ENCODE measurements around the gene ADARB2.

The ADARB2 gene

DNA sequence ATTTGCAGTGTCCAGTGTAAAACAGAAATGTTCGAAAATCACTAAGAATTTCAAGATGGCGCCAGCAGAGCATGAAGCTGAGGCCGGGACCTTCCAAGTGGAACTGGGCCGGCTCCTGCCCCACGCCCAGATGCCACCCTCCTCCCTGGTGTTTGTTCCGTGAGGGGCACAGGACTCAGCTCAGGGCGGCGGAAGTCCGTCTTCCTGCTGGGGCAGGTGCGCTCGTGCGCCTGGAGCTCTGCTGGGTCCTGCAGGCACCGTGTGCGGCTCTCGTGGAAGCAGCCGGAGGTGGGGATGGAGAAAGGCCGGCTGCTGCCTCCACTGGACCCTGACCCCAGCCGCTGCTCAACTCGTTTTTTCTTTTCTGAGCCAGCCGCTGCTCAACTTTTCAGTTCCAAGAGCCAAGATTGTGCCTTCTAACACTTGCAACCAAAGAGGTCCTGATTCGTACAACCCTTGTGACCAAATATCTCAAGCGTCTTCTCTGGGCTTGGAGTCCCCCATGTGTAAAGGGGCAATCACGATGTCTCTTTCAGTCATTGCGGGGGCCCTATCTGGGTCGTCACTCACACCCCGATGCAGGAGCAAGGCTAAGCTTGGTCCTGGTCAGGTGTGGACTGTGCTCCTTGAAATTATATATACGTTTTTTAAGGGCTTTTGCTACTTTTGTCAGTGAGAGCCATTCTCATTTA, 334.4 kb downstream of the ADARB2 start:
- H3K79me2 ChIP-seq (ENCODE audit: control insufficient read depth, low read length), result no peaks in the 10 kb centered on the region
- TF ChIP-seq, protein P1, sequence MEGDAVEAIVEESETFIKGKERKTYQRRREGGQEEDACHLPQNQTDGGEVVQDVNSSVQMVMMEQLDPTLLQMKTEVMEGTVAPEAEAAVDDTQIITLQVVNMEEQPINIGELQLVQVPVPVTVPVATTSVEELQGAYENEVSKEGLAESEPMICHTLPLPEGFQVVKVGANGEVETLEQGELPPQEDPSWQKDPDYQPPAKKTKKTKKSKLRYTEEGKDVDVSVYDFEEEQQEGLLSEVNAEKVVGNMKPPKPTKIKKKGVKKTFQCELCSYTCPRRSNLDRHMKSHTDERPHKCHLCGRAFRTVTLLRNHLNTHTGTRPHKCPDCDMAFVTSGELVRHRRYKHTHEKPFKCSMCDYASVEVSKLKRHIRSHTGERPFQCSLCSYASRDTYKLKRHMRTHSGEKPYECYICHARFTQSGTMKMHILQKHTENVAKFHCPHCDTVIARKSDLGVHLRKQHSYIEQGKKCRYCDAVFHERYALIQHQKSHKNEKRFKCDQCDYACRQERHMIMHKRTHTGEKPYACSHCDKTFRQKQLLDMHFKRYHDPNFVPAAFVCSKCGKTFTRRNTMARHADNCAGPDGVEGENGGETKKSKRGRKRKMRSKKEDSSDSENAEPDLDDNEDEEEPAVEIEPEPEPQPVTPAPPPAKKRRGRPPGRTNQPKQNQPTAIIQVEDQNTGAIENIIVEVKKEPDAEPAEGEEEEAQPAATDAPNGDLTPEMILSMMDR (IDR thresholded peaks at IDR 0.05; ENCODE audit: low read depth, low read length, poor library complexity, severe bottlenecking), result no peak
- no peak for TF ChIP-seq EZH2phosphoT487 (IDR thresholded peaks at IDR 0.05; ENCODE audit: borderline replicate concordance, low read length)
- no peak overlapping the region for H3K4me3 ChIP-seq (ENCODE audit: low read length)
- no peaks in the 10 kb centered on the region for H3K36me3 ChIP-seq (ENCODE audit: control insufficient read depth, low read length)
- 0 out of 2 replicates have a peak, but pooled peaks cover under 1% of the 10 kb centered on the region for H3F3A ChIP-seq (ENCODE audit: control insufficient read depth, insufficient read depth)
- no peaks in the 10 kb centered on the region for H3K4me1 ChIP-seq (ENCODE audit: control insufficient read depth, low read length)
- peaks cover 8% of the 10 kb centered on the region; the same call in 1 of the 2 replicates for H3K27me3 ChIP-seq (ENCODE audit: control insufficient read depth, low read length)
- H3K9me3 ChIP-seq (ENCODE audit: control insufficient read depth, insufficient read depth, low read length), result no peaks in the 10 kb centered on the region
- H3K4me2 ChIP-seq (ENCODE audit: low read length), result no peak overlapping the region
- H4K20me1 ChIP-seq (ENCODE audit: control insufficient read depth, insufficient read depth, low read depth, low read length), result no peaks in the 10 kb centered on the region
- no peak overlapping the region for H3K27ac ChIP-seq (ENCODE audit: low read depth, low read length)
- H3K9me2 ChIP-seq (replicated peaks; ENCODE audit: control insufficient read depth, low read length), result no peaks in the 10 kb centered on the region

DNA sequence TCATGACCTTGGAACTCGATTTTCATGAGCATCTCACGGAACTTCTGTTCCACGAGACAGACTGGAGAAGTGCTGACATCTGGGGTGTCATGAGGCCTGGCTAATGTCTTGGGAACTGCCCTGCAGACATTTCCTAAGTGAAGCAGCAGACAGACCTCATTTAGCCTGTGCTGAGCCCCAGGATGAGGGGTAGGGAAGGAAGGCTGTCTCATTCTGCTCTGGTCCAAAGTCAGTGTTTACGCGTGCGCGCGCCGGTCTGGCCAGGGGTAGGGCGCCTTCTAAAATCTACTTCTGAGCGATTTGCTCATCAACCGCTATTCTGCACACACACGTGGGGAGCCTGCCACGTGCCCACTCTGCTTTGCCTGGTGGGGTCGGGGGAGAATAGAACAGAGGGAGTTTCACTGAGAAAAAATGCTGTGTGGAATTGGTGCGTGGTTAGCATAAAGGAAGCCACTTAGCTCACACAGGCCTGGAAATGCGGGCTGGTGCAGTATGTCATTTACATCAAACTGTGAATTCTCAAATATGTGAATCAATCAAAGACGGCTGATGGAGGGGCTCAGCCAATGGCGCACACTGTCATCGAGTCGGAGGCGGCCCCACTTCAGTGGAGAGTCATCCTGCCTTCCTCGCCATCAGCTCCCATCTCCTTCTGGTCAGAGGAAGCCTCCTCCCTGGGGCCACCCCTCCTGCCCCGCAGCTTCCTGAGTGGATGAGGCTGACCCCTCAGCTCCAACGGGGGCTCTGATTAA, 335.1 kb downstream of the ADARB2 start:
- Histone ChIP-seq H3F3A (ENCODE audit: control insufficient read depth, insufficient read depth) (no peaks in the 10 kb centered on the region), H3K27ac (ENCODE audit: low read depth, low read length) (no peak overlapping the region), H3K9me2 (replicated peaks; ENCODE audit: control insufficient read depth, low read length) (no peaks in the 10 kb centered on the region), H3K9me3 (ENCODE audit: control insufficient read depth, insufficient read depth, low read length) (no peaks in the 10 kb centered on the region), H4K20me1 (ENCODE audit: control insufficient read depth, insufficient read depth, low read depth, low read length) (no peaks in the 10 kb centered on the region), H3K27me3 (ENCODE audit: control insufficient read depth, low read length) (peaks cover 8% of the 10 kb centered on the region; the same call in 1 of the 2 replicates), H3K4me1 (ENCODE audit: control insufficient read depth, low read length) (no peaks in the 10 kb centered on the region), H3K4me2 (ENCODE audit: low read length) (no peak overlapping the region), H3K4me3 (ENCODE audit: low read length) (no peak overlapping the region), H3K79me2 (ENCODE audit: control insufficient read depth, low read length) (no peaks in the 10 kb centered on the region), H3K36me3 (ENCODE audit: control insufficient read depth, low read length) (no peaks in the 10 kb centered on the region)
- TF ChIP-seq, protein P1 (IDR thresholded peaks at IDR 0.05; ENCODE audit: low read depth, low read length, poor library complexity, severe bottlenecking), result no peak
- TF ChIP-seq EZH2phosphoT487 (IDR thresholded peaks at IDR 0.05; ENCODE audit: borderline replicate concordance, low read length), result no peak

DNA sequence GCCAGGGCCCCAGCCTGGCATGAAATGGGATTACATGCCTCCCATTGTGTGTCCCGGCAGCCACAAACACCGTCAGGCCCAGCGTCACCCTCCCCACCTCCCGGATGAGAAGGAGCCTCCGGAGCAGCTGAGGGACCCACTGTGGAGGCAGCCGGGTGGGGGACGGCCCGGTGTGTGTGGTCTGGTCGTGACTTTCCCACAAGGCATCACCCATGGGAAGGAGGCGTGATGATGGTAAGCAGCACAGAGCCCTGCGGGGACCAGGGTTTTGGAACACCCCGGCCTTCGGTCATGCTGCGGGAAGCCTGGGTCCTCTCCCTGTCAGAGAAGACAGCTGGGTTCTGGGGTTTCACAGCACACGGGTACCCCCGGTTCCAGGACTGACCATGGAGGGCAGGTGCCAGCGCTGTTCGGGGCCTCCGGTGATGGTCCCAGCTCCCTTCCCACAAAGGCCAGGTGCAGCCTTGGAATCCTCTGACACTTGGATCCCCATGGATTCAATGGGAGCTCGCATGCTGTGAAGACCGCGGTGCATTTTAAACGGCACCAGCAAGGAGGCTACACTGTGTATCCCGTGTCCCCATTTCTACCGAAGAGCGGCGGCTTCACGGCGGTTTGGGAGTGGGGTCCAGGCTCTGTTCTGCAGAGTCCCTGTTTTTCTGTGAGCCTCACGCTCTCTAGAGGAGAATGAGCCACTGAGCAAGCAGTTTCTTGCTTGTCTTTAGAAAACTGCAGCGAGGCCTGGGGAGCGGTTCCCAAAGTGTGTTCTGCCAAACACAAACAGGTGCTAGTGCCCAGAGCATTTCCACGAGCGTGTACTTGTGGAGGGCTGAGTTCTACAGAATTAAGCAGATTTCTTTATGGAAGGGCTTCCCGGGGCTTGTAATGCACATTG, 336.0 kb downstream of the ADARB2 start:
- Histone ChIP-seq H3K4me2 (ENCODE audit: low read length) (no peak overlapping the region), H3K79me2 (ENCODE audit: control insufficient read depth, low read length) (no peaks in the 10 kb centered on the region), H3K4me1 (ENCODE audit: control insufficient read depth, low read length) (no peaks in the 10 kb centered on the region), H4K20me1 (ENCODE audit: control insufficient read depth, insufficient read depth, low read depth, low read length) (no peaks in the 10 kb centered on the region), H3K9me2 (replicated peaks; ENCODE audit: control insufficient read depth, low read length) (no peaks in the 10 kb centered on the region), H3K27me3 (ENCODE audit: control insufficient read depth, low read length) (peaks cover 8% of the 10 kb centered on the region; the same call in 1 of the 2 replicates), H3F3A (ENCODE audit: control insufficient read depth, insufficient read depth) (no peaks in the 10 kb centered on the region), H3K36me3 (ENCODE audit: control insufficient read depth, low read length) (no peaks in the 10 kb centered on the region), H3K27ac (ENCODE audit: low read depth, low read length) (no peak overlapping the region), H3K9me3 (ENCODE audit: control insufficient read depth, insufficient read depth, low read length) (no peaks in the 10 kb centered on the region), H3K4me3 (ENCODE audit: low read length) (no peak overlapping the region)
- TF ChIP-seq, protein P1 (IDR thresholded peaks at IDR 0.05; ENCODE audit: low read depth, low read length, poor library complexity, severe bottlenecking), result no peak
- no peak for TF ChIP-seq EZH2phosphoT487 (IDR thresholded peaks at IDR 0.05; ENCODE audit: borderline replicate concordance, low read length)

All from DOHH2 (cell line).